PFSK-1 (cell line): ENCODE measurements around the gene TREM2. TPM values are rescaled to one million over a fixed set of nuclear protein-coding genes. Genes with fewer than 3 reads are reported as not detected.

Experiments
- FOXP2 ChIP-seq: optimal IDR thresholded peaks from 2 replicates; pipeline ENCODE3; 2011; ENCODE audit warnings: borderline replicate concordance, control low read depth, inconsistent platforms; ENCODE audit not compliant: insufficient read depth; ENCODE audit errors: extremely low read length, extremely low read depth
- POLR2AphosphoS5 ChIP-seq: IDR thresholded peaks from 2 replicates; pipeline ENCODE4 v1.6.1; 2012; ENCODE audit warnings: low read depth, mild to moderate bottlenecking, control low read depth, low read length, moderate library complexity
- SIN3A ChIP-seq: IDR thresholded peaks from 2 replicates; pipeline ENCODE4 v1.6.1; 2012; ENCODE audit warnings: mild to moderate bottlenecking, low read length, moderate library complexity, borderline replicate concordance; ENCODE audit not compliant: insufficient read depth
- TAF1 ChIP-seq: IDR thresholded peaks from 2 replicates; pipeline ENCODE4 v1.6.1; 2012; ENCODE audit warnings: low read length, control low read depth, borderline replicate concordance; ENCODE audit not compliant: insufficient read depth
- polyA plus RNA-seq: library from polyadenylated mRNA; unstranded; fragments of >200 nt; gene quantifications from one replicate; pipeline ENCODE4 v1.2.1, GENCODE V29; 2012; ENCODE audit warnings: low read depth, missing spikeins; ENCODE audit not compliant: insufficient read length
- TF ChIP-seq, protein P1 (sequence below), 2 experiments: IDR thresholded peaks; 2 replicates each; pipeline versions ENCODE4 v1.6.1 to v1.8.0; 2011 to 2012; ENCODE audit warnings: low read depth in 2 of 2, low read length in 2 of 2, control low read depth in 1 of 2, inconsistent platforms in 1 of 2, mild to moderate bottlenecking in 1 of 2, moderate library complexity in 1 of 2; ENCODE audit not compliant: insufficient read depth in 1 of 2

TREM2 gene
- not detected for polyA plus RNA-seq

DNA sequence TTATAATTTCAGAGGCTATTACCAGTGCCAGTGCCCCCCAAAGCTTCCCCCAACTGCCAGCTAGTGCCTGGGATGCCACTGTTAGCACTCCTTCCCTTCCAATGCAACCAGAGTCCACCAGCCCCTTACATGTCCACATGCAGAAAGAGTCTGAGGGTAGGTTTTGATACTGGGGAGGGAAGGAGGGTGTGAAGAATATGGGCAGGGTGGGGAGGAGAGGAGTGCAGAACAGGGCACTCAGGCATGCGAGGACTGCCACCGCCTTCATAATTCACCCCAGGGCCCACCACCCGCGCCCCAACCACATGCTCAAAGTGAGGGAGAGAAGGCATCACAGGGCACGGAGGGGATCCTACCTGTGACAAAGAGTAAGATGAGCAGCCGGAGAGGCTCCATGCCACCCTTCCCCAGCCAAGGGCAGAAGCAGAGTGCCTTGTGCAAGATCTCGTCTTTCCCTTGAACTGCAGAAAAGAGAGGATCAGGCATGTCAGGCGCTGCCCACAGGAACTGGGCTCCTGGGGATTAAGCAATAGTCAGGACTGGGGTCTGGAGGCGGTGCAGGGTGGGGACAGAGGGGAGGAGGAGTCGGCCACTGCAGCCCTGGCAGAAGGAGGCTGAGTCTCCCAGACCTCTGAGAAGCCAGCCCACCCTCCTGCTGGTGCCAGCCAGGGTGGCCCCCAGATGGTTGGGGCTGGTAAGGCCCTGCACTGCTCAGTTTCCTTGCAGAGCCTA, at the start of gene TREM2:
Gene TREM2 (minus strand): TSS at position 430 of the 732 bp plus-strand sequence. CDS start 34 bp downstream, at position 396.
- TF ChIP-seq, protein P1, sequence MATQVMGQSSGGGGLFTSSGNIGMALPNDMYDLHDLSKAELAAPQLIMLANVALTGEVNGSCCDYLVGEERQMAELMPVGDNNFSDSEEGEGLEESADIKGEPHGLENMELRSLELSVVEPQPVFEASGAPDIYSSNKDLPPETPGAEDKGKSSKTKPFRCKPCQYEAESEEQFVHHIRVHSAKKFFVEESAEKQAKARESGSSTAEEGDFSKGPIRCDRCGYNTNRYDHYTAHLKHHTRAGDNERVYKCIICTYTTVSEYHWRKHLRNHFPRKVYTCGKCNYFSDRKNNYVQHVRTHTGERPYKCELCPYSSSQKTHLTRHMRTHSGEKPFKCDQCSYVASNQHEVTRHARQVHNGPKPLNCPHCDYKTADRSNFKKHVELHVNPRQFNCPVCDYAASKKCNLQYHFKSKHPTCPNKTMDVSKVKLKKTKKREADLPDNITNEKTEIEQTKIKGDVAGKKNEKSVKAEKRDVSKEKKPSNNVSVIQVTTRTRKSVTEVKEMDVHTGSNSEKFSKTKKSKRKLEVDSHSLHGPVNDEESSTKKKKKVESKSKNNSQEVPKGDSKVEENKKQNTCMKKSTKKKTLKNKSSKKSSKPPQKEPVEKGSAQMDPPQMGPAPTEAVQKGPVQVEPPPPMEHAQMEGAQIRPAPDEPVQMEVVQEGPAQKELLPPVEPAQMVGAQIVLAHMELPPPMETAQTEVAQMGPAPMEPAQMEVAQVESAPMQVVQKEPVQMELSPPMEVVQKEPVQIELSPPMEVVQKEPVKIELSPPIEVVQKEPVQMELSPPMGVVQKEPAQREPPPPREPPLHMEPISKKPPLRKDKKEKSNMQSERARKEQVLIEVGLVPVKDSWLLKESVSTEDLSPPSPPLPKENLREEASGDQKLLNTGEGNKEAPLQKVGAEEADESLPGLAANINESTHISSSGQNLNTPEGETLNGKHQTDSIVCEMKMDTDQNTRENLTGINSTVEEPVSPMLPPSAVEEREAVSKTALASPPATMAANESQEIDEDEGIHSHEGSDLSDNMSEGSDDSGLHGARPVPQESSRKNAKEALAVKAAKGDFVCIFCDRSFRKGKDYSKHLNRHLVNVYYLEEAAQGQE (IDR thresholded peaks at IDR 0.05; ENCODE audit: insufficient read depth in 1 of 2, low read depth in 2 of 2, low read length in 2 of 2): no peak

DNA sequence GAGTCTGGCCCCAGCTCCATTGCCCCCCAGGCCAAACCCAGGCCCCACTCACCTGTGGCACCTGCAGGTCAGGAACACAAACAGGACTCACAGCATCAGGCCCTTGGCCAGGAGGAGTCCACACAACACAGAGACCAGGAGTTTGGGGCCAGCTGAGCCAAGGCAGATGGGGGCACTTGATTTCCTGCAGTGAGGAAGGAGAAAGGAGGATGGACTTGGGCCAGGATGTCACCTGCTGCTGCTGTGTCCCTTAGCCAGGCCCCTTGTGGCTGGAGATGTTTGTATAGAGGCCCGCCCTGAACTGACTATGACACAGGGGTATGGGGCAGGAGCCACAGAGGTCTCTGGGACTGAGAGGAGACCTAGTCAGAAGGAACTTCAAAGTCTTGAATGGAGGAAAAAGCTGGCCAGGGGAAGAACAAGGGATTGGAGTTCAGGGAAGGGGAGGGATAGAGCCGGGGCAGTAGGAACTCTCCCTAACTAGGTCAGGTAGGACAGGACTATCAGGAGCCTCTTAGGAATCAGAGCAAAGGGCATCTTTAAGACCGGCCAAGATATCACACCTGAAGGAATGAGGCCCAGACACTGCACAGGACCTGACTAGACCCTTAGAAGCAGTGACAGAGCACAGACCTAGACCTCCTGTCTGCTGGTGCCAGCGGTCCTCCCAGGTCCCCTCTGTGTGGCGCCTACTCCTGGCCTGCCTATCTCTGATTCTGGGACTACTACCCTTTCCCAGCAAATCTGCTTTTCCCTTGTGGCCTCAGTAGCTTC, 46.8 kb upstream of the TREM2 start:
- TF ChIP-seq, protein P1 (IDR thresholded peaks at IDR 0.05; ENCODE audit: insufficient read depth in 1 of 2, low read depth in 2 of 2, low read length in 2 of 2): no peak
- no peak for TF ChIP-seq SIN3A
- TF ChIP-seq TAF1: no peak
- no peak for TF ChIP-seq FOXP2
- TF ChIP-seq POLR2AphosphoS5: no peak

DNA sequence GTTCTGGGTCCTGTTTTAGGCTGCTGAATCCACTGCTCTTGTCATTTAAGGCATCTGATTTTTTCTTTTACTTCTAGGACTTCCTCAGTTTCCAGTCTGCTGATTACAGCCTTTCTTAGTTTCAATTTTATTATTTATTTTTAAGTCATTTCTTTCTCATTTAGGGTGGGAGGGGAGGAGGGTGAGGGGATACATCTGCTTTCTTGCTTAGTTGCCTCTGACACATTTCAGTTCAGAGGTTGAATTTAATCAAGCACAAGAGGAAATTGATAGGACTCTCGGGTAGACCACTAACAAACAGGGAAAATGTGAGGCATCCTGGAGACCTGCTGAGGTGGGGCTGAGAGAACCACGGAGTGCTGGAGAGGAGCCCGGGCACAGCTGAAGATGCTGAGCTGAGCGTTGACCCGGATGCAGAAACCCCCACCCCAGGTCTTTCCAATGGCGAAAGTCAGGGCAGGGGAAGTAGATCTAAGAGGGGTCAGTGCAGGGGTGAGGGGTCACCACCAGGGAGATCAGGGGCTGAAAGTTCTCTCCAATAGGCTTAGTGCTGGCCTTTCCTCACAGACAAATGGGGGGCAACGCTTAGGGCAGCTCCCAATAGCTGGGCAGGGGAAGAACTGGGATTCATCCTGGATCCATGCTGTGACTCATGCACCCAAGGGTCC, 45.7 kb upstream of the TREM2 start:
- no peak for TF ChIP-seq SIN3A
- no peak for TF ChIP-seq FOXP2
- no peak for TF ChIP-seq TAF1
- TF ChIP-seq, protein P1 (IDR thresholded peaks at IDR 0.05; ENCODE audit: insufficient read depth in 1 of 2, low read depth in 2 of 2, low read length in 2 of 2): no peak
- no peak for TF ChIP-seq POLR2AphosphoS5

DNA sequence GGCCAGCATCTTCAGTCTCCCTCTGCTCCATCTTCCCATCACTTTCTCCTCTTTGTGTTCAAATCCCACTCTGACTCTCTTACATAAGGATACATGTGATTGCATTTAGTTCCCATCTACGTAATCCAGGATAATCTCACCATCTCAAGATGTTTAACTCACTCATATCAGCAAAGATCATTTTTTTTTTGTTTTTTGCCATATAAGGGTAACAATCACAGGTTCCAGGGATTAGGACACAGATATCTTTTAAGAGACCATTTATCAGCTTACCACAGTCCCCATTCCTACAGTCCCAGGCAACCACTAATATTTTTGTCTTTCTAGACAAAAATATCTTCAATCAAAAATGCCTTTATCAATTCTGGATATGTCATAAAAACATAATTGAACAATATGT, 41.2 kb upstream of the TREM2 start:
- TF ChIP-seq POLR2AphosphoS5 (no peak), TAF1 (no peak), SIN3A (no peak), FOXP2 (no peak)
- TF ChIP-seq, protein P1 (IDR thresholded peaks at IDR 0.05; ENCODE audit: insufficient read depth in 1 of 2, low read depth in 2 of 2, low read length in 2 of 2): no peak
